HG02840 (cell line): ENCODE measurements around the gene PTGES3.
A peak's percentile ranks its signal among the peaks of the same experiment; 100 is the strongest.
"Not testable (repeated sequence)": the region's sequence is repeated elsewhere in the genome, so short reads cannot be mapped to it uniquely, and the experiment has no call there.

Experiments used
- ATAC-seq: cut with Tn5 transposase; IDR thresholded peaks from one replicate; pipeline ENCODE4 v1.9.1; 2021; ENCODE audit warnings: mild to moderate bottlenecking, moderate library complexity, moderate number of reproducible peaks; ENCODE audit not compliant: unreplicated experiment, low FRiP score

Gene PTGES3, protein sequence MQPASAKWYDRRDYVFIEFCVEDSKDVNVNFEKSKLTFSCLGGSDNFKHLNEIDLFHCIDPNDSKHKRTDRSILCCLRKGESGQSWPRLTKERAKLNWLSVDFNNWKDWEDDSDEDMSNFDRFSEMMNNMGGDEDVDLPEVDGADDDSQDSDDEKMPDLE

DNA sequence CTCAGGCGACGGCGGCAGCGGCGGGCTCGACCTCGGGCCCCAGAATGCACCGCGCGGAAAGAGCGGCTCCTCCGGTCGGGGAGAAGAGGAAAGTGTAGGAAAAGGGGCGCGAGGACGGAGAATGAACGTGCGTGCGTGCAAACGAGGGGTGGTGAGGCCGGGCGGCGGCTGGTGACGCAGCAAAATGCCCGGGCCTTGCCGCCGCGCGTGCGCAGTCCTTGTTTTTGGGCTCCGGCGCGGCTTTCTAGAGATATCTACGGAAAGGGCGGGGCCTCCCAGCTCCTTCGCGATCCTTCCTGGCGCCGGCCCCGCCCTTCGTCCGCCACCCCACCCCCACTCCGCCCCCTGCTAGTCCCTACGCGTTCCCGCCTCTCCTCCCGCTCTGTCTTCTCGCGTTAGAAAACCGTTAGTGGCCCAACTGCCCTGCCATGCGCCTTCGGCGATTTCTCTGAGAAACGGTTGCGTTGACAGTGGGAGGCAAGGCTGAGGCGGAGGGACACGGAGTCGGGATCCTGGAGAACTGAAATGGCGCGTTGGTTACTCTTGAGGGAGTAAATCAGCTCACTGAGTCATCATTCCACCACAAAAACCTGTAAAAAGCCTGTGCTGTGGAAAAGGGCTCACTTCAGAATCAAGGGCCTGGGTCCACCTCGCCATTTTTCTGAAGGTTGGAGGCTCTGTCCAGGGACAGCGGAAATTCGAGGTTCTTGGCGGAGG is at the start of gene PTGES3:
Gene PTGES3, minus strand, starts transcription at position 156 of the 717 bp plus-strand sequence. CDS start 285 bp downstream, outside the sequence.
- ATAC-seq = peak; percentile 78

GRCh38 chr12:56728139-56728861 is 40.2 kb upstream of the PTGES3 start:
- no peak for ATAC-seq

- not testable (repeated sequence) for ATAC-seq
These were observed 38.2 kb upstream of the PTGES3 start for GRCh38 chr12:56726196-56726675.

DNA sequence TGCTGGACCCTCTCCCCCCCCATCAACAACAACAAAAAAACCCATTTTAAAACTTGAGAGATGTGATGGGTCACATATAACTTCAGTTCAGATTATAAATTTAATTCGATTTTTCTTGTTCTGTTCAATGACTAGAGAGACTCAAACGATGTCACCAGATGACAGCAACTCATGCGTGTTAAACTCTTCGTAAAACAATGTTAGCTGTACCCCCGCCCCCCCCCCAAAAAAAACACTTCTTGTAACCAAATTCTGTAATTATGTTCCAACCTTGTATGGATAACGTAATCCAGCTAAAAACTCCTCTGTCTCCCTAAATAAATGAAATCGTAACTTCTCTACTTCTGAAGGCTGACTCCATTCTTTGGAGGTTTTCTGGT is 37.6 kb upstream of the PTGES3 start:
- ATAC-seq = no peak

GRCh38 chr12:56724972-56725722 is 37.1 kb upstream of the PTGES3 start, which contains the start of gene NACA:
TSS of gene NACA (minus strand) at chr12:56725299. CDS start at chr12:56724521, 778 bp downstream.
- ATAC-seq = peak; percentile 93

DNA sequence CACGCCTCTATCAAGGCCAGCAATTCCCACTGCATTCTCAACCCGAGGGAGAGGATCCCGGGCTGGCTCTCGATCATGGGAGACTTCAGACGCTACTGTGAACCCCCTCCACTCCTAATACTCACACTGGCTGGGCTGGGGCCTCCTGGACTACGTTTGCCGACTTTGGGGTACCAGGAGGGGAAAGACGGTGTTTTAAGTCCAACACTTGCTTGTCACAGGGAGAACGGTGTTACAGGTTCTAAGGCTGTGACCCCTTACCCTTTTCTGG is 36.6 kb upstream of the PTGES3 start:
- no peak for ATAC-seq

- no peak for ATAC-seq
These were observed 36.0 kb upstream of the PTGES3 start for GRCh38 chr12:56723889-56724700.

- no peak for ATAC-seq
These were observed 35.3 kb upstream of the PTGES3 start for GRCh38 chr12:56723352-56723751.

- no peak for ATAC-seq
These were observed 34.7 kb upstream of the PTGES3 start for GRCh38 chr12:56722832-56723231.

GRCh38 chr12:56721721-56722120 is 33.6 kb upstream of the PTGES3 start:
- ATAC-seq = no peak

DNA sequence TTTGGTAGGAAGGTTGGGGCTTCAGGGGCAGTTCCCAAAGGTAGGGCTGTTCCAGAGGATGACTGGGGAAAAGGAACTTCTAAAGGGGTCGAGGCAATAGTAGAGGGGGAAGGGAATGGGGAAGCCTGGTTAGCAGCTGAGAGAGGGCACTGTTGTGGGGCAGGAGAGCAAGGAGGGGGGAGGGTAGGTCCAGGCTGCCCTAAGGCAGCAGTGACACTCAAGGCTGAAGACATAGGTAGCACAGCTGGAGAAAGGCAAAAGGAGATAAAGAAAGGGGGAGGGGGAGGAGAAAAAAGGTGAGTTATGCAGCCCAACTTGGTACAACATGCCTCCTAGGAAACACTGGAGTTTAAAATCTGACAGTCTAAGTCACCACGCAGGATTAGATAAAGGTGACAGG is 33.1 kb upstream of the PTGES3 start:
- ATAC-seq = no peak

DNA sequence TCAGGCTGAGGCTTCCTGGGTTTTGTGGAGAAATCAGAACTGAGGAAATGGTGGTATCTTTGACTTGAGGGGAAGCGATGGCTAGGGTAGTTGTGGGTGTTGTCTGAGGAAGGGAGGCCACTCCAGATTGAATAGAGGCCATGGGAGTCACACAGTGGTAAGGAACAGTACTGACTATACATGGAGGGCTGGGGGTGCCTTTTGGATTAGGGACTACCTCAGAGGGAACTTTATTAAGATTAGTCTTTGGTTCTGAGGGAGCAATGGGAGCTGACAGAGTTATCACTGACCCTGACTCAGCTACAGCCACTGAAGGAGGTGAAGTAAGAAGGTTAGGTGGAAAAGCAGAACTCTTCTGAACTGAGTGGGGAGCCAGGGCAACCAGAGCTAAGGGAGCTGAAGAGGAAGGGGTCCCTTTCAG is 32.7 kb upstream of the PTGES3 start:
- no peak for ATAC-seq

DNA sequence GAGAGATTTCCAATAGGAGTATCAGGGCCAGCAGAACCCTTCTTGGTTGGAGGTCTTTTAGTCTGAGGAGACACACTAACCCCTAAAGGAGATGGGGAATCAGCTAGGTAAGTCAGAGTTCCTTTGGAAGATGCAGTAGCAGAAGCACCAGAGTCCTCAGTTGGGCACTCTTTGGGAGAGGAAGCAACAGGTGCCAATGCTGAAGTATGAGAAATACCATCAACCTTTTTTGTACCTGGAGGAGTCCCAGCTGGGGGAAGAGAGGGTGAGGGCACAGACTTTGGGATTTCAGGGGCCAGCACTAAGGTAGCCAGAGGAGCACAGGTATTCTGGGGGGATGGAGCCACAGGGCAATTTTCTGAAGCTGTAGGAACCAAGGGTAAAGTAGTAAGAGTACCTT is 31.0 kb upstream of the PTGES3 start:
- ATAC-seq = no peak

DNA sequence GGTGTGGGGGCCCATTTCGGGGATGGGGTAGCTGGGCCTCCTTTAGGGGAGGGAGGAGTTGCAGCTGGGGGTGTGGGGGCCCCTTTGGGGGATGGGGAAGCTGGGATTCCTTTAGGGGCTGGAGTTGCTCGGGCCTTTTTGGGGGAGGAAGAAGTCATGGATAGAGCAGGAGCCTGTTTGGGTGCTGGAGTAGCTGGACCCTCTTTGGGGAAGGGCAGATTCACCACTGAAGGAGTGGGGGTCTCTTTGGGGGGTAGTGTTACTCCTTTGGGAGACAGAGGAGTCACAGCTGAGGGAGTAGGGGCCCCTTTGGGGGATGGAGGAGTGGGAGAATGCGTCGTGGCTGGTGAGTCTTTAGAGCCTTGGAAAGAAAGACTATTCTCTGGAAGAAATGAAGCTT is 30.6 kb upstream of the PTGES3 start:
- ATAC-seq = no peak

GRCh38 chr12:56718149-56718548 is 30.1 kb upstream of the PTGES3 start:
- ATAC-seq = no peak

GRCh38 chr12:56716933-56717880 is 29.1 kb upstream of the PTGES3 start:
- no peak for ATAC-seq

DNA sequence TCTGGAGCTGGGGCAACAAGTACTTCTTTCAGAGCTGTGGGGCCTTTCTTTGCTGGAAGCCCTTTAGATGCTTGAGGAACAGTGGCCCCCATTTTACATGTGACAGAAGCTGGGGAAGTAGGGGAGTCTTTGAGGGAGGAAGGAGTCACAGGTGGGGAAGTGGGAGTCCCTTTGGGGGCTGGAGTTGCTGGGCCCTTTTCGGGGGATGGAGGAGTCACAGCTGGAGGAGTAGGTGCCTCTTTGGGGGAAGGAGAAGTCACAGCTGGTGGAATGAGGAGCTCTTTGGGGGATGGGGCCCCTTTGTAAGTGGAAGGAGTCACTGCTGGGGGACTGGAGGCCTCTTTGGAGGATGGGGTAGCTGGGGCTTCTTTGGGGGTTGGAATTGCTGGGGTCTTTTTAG is 28.4 kb upstream of the PTGES3 start:
- ATAC-seq = no peak

- ATAC-seq = no peak
These were observed 27.7 kb upstream of the PTGES3 start for GRCh38 chr12:56715798-56716197.

DNA sequence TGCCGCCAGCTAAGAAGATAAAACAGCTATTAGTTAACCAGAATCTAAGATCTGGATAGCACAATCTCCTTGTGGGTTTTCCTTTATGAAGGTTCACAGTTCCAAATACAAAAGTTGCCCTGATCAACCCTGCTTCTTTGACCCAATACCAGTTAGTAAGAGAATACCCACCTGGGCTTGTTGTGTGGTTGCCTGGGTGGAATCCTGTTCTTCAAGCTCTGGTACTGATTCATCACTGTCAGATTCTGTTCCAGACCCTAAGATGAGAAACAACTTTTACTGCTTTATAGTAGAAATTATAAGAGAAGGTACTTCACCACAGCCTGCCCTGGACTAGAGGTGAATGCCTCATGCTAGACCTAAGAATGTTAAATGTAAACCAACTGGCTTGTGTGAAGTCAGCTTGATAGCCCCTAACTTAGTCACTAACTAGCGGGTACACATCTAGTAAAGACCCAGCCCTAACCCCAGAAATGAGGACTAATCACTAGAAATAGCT is 26.4 kb upstream of the PTGES3 start:
- ATAC-seq = no peak
